ENCODE data around the gene KCMF1. TPM values are rescaled to one million over a fixed set of nuclear protein-coding genes. Genes with fewer than 3 reads are reported as not detected.

The KCMF1 gene
- total RNA-seq, 2 donors from 2014 or later: 96.2 to 118 TPM

DNA sequence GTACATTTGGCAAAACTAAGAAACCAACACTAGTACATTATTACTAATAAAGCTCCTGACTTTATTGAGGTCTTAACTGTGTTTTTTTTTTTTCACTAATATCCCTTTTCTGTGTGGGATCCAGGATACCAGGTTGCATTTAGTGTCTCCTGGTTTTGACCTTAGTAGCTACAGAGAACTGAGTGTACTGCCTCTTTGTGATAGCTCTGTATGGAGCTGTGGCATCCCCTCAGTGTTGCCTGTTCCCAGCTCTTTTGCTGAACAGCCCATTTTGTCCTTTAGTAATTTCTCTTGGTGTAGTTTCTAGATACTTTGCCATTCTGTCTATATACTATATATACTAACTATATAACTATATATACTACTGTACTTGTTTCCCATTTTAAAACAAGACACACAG, 31.6 kb downstream of the KCMF1 start:
- Histone ChIP-seq H3K36me3 (no peaks in the 10 kb centered on the region), H3K9me3 (no peaks in the 10 kb centered on the region), H3K9ac (ENCODE audit: low read depth in 2 of 2, low read length in 2 of 2) (no peak overlapping the region), H3K4me1 (no peaks in the 10 kb centered on the region), H3K4me3 (no peak overlapping the region), H3K27ac (no peak overlapping the region), H3K27me3 (no peaks in the 10 kb centered on the region)
- DNase-seq: no peak
- intact Hi-C loops (cut with DNase I): no loop called here
- TF ChIP-seq, protein P1, sequence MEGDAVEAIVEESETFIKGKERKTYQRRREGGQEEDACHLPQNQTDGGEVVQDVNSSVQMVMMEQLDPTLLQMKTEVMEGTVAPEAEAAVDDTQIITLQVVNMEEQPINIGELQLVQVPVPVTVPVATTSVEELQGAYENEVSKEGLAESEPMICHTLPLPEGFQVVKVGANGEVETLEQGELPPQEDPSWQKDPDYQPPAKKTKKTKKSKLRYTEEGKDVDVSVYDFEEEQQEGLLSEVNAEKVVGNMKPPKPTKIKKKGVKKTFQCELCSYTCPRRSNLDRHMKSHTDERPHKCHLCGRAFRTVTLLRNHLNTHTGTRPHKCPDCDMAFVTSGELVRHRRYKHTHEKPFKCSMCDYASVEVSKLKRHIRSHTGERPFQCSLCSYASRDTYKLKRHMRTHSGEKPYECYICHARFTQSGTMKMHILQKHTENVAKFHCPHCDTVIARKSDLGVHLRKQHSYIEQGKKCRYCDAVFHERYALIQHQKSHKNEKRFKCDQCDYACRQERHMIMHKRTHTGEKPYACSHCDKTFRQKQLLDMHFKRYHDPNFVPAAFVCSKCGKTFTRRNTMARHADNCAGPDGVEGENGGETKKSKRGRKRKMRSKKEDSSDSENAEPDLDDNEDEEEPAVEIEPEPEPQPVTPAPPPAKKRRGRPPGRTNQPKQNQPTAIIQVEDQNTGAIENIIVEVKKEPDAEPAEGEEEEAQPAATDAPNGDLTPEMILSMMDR (IDR thresholded peaks at IDR 0.05): no peak

DNA sequence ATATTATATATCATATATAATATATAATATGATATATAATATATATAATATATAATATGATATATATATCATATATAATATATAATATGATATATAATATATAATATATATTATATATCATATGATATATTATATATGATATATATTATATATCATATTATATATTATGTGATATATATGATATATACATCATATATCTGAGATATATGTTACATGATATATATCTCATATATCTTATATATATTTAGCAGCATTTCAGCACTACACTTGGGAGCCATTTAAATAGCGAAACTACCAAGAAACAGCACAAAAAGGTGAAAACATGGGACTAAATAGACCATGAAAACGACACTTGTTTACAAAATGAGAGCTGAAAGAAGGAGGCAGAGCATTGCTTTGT, 37.3 kb downstream of the KCMF1 start:
- H3K4me1 ChIP-seq: no peaks in the 10 kb centered on the region
- TF ChIP-seq, protein P1 (IDR thresholded peaks at IDR 0.05): no peak

DNA sequence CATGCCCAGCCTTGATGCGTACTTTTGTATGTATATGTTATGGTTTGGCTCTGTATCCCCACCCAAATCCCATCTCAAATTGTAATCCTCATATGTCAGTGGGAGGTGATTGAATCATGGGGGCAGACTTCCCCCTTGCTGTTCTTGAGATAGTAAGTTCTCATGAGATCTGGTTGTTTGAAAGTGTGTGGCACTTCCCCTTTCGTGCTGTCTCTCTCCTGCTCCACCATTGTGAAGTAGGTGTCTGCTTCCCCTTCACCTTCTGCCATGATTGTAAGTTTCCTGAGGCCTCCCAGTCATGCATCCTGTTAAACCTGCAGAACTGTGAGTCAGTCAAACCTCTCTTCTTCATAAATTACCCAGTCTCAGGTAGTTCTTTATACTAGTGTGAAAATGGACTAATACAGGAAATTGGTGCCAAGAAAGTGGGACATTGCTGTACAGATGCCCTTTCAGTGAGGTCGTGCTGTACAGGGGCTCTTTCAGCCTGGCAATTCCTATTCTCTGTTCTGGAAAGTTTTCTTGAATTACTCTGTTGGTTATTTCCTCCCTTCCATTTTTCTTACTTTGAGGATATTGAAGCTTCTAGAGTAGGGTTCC, 38.2 kb downstream of the KCMF1 start:
- intact Hi-C loops (cut with DNase I): no loop called here
- DNase-seq: no peak
- Histone ChIP-seq H3K9ac (ENCODE audit: low read depth in 2 of 2, low read length in 2 of 2) (no peak overlapping the region), H3K27me3 (no peaks in the 10 kb centered on the region), H3K27ac (no peak overlapping the region), H3K36me3 (no peaks in the 10 kb centered on the region), H3K9me3 (no peaks in the 10 kb centered on the region), H3K4me3 (no peak overlapping the region), H3K4me1 (no peaks in the 10 kb centered on the region)
- TF ChIP-seq, protein P1 (IDR thresholded peaks at IDR 0.05): no peak

More for the DNA sequence above, 37.3 kb downstream of the KCMF1 start:
- intact Hi-C loops (cut with DNase I): no loop called here
- Histone ChIP-seq H3K27me3 (no peaks in the 10 kb centered on the region), H3K36me3 (no peaks in the 10 kb centered on the region), H3K27ac (no peak overlapping the region), H3K9ac (ENCODE audit: low read depth in 2 of 2, low read length in 2 of 2) (no peak overlapping the region), H3K4me3 (no peak overlapping the region), H3K9me3 (no peaks in the 10 kb centered on the region)
- DNase-seq: no peak

DNA sequence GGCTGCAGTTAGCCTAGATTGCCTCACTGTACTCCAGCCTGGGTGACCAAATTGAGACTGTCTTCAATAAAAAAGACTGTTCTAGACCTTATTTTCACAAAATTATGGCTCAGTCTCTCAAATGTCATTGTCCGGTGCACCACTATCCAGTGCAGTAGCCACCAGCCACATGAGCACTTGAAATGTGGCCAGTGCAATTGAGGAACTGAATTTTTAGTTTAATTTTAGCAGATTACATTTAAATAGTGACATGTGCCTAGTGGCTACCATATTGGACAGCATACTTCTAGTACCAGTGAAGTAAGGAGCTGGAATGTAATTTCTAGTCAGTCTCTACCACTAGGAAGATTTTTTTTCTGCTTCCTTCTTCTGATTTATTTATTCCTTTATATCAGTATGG, 39.4 kb downstream of the KCMF1 start:
- no peaks in the 10 kb centered on the region for H3K36me3 ChIP-seq
- H3K9ac ChIP-seq (ENCODE audit: low read depth in 2 of 2, low read length in 2 of 2): no peak overlapping the region
- H3K4me3 ChIP-seq: no peak overlapping the region
- no peak for DNase-seq
- intact Hi-C loops (cut with DNase I): loop anchor here (5.0 kb wide), 1 partner anchor 83 kb away; no protein-coding TSS in a partner anchor
- no peaks in the 10 kb centered on the region for H3K4me1 ChIP-seq
- no peak overlapping the region for H3K27ac ChIP-seq
- H3K27me3 ChIP-seq: no peaks in the 10 kb centered on the region
- no peaks in the 10 kb centered on the region for H3K9me3 ChIP-seq
- TF ChIP-seq, protein P1 (IDR thresholded peaks at IDR 0.05): no peak

DNA sequence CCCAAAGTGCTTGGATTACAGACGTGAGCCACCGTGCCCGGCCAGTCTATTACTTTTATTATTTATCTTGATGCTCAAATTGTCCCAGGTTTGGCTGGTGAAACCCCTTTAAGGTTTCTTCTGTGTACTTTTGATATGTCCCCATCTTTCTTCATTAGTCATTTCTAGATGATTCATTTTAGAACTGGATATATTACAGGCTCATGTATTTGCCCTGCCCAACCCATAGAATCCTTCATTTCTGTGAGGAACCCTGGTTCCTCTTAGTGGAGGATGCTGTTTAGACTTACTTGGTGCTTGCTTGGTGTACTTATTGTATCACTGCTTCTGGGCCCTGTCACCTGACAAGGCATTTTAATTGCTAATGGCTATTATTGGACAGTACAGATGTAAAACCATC, 40.1 kb downstream of the KCMF1 start:
- no peak overlapping the region for H3K9ac ChIP-seq (ENCODE audit: low read depth in 2 of 2, low read length in 2 of 2)
- no peaks in the 10 kb centered on the region for H3K36me3 ChIP-seq
- no peaks in the 10 kb centered on the region for H3K27me3 ChIP-seq
- intact Hi-C loops (cut with DNase I): loop anchor here (5.0 kb wide), 1 partner anchor 84 kb away; no protein-coding TSS in a partner anchor
- no peak overlapping the region for H3K27ac ChIP-seq
- H3K4me1 ChIP-seq: no peaks in the 10 kb centered on the region
- DNase-seq: no peak
- H3K4me3 ChIP-seq: no peak overlapping the region
- TF ChIP-seq, protein P1 (IDR thresholded peaks at IDR 0.05): no peak
- no peaks in the 10 kb centered on the region for H3K9me3 ChIP-seq

Measured in colonic mucosa (tissue), 4 donors.